ENCODE results near the gene FMNL2. TPM values are rescaled to one million over a fixed set of nuclear protein-coding genes. Genes with fewer than 3 reads are reported as not detected.

Gene FMNL2
- total and polyA plus RNA-seq, 4 donors = 18.8 to 81.4 (median 38.4) TPM

DNA sequence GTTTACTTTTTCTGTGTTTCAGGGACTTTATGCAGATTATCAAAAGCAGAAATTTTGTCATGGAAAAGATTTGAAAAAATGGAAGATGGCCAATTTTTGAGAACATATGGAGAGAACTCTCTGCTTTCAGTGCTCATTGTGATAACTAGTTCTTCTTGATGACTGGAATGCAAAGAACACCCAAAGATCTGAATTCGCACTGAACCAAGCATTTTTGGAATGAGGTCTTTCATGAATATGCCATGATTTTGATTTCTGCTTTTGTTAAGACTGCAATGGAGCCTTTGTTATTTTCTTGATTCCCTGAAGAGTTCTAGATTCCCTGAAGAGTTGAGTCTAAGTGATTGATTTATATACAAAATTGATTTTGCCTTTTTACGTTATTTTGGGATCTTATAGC is 124.1 kb downstream of the FMNL2 start:
- Histone ChIP-seq H3K27ac (ENCODE audit: low read depth in 1 of 2, low read length in 1 of 2) (no peak overlapping the region), H3K27me3 (ENCODE audit: control insufficient read depth in 3 of 3, insufficient read depth in 3 of 3, low read length in 2 of 3) (no peaks in the 10 kb centered on the region), H3K4me1 (ENCODE audit: control insufficient read depth in 5 of 5, insufficient read depth in 5 of 5, low read length in 5 of 5) (peaks cover 0 to 3% (median 0%) of the 10 kb centered on the region in 5 donors), H3K4me3 (no peak overlapping the region), H3K9me3 (ENCODE audit: control insufficient read depth in 4 of 4, insufficient read depth in 3 of 4, low read length in 3 of 4) (no peaks in the 10 kb centered on the region), H3K9ac (ENCODE audit: insufficient read depth in 1 of 2, low read length in 2 of 2) (no peak overlapping the region), H3K36me3 (ENCODE audit: control insufficient read depth in 4 of 4, insufficient read depth in 4 of 4, low read length in 4 of 4) (no peaks in the 10 kb centered on the region)
- TF ChIP-seq, protein P1, sequence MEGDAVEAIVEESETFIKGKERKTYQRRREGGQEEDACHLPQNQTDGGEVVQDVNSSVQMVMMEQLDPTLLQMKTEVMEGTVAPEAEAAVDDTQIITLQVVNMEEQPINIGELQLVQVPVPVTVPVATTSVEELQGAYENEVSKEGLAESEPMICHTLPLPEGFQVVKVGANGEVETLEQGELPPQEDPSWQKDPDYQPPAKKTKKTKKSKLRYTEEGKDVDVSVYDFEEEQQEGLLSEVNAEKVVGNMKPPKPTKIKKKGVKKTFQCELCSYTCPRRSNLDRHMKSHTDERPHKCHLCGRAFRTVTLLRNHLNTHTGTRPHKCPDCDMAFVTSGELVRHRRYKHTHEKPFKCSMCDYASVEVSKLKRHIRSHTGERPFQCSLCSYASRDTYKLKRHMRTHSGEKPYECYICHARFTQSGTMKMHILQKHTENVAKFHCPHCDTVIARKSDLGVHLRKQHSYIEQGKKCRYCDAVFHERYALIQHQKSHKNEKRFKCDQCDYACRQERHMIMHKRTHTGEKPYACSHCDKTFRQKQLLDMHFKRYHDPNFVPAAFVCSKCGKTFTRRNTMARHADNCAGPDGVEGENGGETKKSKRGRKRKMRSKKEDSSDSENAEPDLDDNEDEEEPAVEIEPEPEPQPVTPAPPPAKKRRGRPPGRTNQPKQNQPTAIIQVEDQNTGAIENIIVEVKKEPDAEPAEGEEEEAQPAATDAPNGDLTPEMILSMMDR (IDR thresholded peaks at IDR 0.05; ENCODE audit: control extremely low read depth, extremely low read depth) = no peak
- WGBS, 2 donors = 96 to 97% methylated on average over 2 of the region's 2 CpGs
- DNase-seq (no peak), ATAC-seq (ENCODE audit: insufficient read depth, low FRiP score) (no peak)

DNA sequence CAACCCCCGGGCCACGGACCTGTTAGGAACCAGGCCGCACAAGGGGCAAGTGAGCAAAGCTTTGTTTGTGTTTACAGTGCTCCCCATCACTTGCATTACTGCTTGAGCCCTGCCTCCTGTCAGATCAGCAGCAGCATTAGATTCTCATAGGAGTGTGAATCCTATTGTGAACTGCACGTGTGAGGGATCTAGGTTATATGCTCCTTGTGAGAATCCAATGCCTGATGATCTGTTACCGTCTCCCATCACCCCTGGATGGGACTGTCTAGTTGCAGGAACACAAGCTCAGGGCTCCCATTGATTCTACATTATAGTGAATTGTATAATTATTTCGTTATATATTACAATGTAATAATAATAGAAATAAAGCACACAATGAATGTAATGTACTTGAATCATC is 125.6 kb downstream of the FMNL2 start:
- no peaks in the 10 kb centered on the region for H3K9me3 ChIP-seq (ENCODE audit: control insufficient read depth in 4 of 4, insufficient read depth in 3 of 4, low read length in 3 of 4)
- DNase-seq (no peak), ATAC-seq (ENCODE audit: insufficient read depth, low FRiP score) (no peak)
- WGBS, 2 donors = 95 to 97% methylated on average over 6 of the region's 6 CpGs
- TF ChIP-seq, protein P1 (IDR thresholded peaks at IDR 0.05; ENCODE audit: control extremely low read depth, extremely low read depth) = no peak
- H3K27me3 ChIP-seq (ENCODE audit: control insufficient read depth in 3 of 3, insufficient read depth in 3 of 3, low read length in 2 of 3) = no peaks in the 10 kb centered on the region
- H3K4me3 ChIP-seq = no peak overlapping the region
- H3K36me3 ChIP-seq (ENCODE audit: control insufficient read depth in 4 of 4, insufficient read depth in 4 of 4, low read length in 4 of 4) = no peaks in the 10 kb centered on the region
- no peak overlapping the region for H3K9ac ChIP-seq (ENCODE audit: insufficient read depth in 1 of 2, low read length in 2 of 2)
- H3K4me1 ChIP-seq (ENCODE audit: control insufficient read depth in 5 of 5, insufficient read depth in 5 of 5, low read length in 5 of 5) = peaks cover 0 to 17% (median 9%) of the 10 kb centered on the region in 5 donors
- H3K27ac ChIP-seq (ENCODE audit: low read depth in 1 of 2, low read length in 1 of 2) = no peak overlapping the region

DNA sequence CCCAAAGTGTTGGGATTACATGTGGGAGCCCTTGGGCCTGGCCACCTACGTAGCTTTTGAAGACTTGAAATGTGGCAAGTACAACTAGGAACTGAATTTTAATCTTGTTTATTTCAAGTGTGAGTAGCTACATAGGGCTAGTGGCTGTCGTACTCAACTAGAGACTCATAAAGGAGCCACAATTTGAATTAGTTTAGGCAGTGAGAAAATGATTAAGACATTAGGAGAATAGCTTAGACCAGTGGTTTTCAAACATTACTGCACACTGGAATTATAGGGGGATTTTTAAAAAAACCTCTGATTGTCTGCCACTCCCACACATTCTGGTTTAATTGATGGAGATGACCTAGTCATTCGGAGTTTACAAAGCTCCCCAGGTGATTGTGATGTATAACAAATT is 127.1 kb downstream of the FMNL2 start:
- WGBS, 2 donors = 95 to 99% methylated on average over 3 of the region's 3 CpGs
- Histone ChIP-seq H3K9ac (ENCODE audit: insufficient read depth in 1 of 2, low read length in 2 of 2) (no peak overlapping the region), H3K9me3 (ENCODE audit: control insufficient read depth in 4 of 4, insufficient read depth in 3 of 4, low read length in 3 of 4) (no peaks in the 10 kb centered on the region), H3K4me3 (no peak overlapping the region), H3K36me3 (ENCODE audit: control insufficient read depth in 4 of 4, insufficient read depth in 4 of 4, low read length in 4 of 4) (no peaks in the 10 kb centered on the region), H3K4me1 (ENCODE audit: control insufficient read depth in 5 of 5, insufficient read depth in 5 of 5, low read length in 5 of 5) (peaks cover 2 to 33% (median 15%) of the 10 kb centered on the region in 5 donors), H3K27me3 (ENCODE audit: control insufficient read depth in 3 of 3, insufficient read depth in 3 of 3, low read length in 2 of 3) (no peaks in the 10 kb centered on the region), H3K27ac (ENCODE audit: low read depth in 1 of 2, low read length in 1 of 2) (no peak overlapping the region)
- ATAC-seq (ENCODE audit: insufficient read depth, low FRiP score) = no peak
- TF ChIP-seq, protein P1 (IDR thresholded peaks at IDR 0.05; ENCODE audit: control extremely low read depth, extremely low read depth) = no peak
- DNase-seq = no peak

DNA sequence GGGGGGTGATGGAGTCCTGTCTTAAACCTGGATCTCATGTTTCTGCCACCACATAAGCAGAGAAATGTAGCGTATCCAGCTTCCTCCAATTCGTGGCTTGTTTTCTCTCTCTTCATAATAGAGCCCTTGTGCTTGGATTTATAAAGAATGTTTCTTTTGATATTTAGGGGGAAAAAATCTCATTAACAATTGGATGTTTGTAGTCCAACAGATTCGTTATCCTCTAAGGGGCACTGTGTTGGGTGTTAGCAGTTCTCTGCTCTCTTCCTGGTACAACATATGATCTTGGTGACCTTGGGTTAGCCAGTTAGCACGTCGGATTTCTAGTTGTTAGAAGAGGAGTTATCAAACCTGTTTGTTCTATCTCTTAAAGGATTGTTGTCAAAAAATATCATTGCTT is 127.8 kb downstream of the FMNL2 start:
- ATAC-seq (ENCODE audit: insufficient read depth, low FRiP score) (no peak), DNase-seq (no peak)
- WGBS, 2 donors = 90 to 95% methylated on average over 5 of the region's 5 CpGs
- Histone ChIP-seq H3K4me1 (ENCODE audit: control insufficient read depth in 5 of 5, insufficient read depth in 5 of 5, low read length in 5 of 5) (peaks cover 2 to 39% (median 22%) of the 10 kb centered on the region in 5 donors), H3K9ac (ENCODE audit: insufficient read depth in 1 of 2, low read length in 2 of 2) (no peak overlapping the region), H3K9me3 (ENCODE audit: control insufficient read depth in 4 of 4, insufficient read depth in 3 of 4, low read length in 3 of 4) (no peaks in the 10 kb centered on the region), H3K4me3 (no peak overlapping the region), H3K27ac (ENCODE audit: low read depth in 1 of 2, low read length in 1 of 2) (no peak overlapping the region), H3K27me3 (ENCODE audit: control insufficient read depth in 3 of 3, insufficient read depth in 3 of 3, low read length in 2 of 3) (no peaks in the 10 kb centered on the region), H3K36me3 (ENCODE audit: control insufficient read depth in 4 of 4, insufficient read depth in 4 of 4, low read length in 4 of 4) (no peaks in the 10 kb centered on the region)
- TF ChIP-seq, protein P1 (IDR thresholded peaks at IDR 0.05; ENCODE audit: control extremely low read depth, extremely low read depth) = no peak
